ENCODE results near the gene SIX3.

SIX3 gene

GRCh38 chr2:44970846-44971450 is 29.4 kb downstream of the SIX3 start:
- Histone ChIP-seq H3K4me3 (IDR thresholded peaks at IDR 0.05; ENCODE audit: insufficient read depth, low read depth, low read length) (no peak overlapping the region), H3K79me2 (ENCODE audit: insufficient read depth, low read depth) (no peaks in the 10 kb centered on the region), H2AFZ (ENCODE audit: low read depth) (no peak overlapping the region), H3K4me1 (ENCODE audit: low read depth, poor library complexity, severe bottlenecking) (no peaks in the 10 kb centered on the region), H3K36me3 (ENCODE audit: insufficient read depth) (no peaks in the 10 kb centered on the region), H3K27me3 (ENCODE audit: insufficient read depth, low read depth) (no peaks in the 10 kb centered on the region), H3K27ac (no peak overlapping the region), H3K9ac (no peak overlapping the region), H4K20me1 (ENCODE audit: insufficient read depth) (no peaks in the 10 kb centered on the region), H3K4me2 (no peak overlapping the region)
- TF ChIP-seq, protein P1, sequence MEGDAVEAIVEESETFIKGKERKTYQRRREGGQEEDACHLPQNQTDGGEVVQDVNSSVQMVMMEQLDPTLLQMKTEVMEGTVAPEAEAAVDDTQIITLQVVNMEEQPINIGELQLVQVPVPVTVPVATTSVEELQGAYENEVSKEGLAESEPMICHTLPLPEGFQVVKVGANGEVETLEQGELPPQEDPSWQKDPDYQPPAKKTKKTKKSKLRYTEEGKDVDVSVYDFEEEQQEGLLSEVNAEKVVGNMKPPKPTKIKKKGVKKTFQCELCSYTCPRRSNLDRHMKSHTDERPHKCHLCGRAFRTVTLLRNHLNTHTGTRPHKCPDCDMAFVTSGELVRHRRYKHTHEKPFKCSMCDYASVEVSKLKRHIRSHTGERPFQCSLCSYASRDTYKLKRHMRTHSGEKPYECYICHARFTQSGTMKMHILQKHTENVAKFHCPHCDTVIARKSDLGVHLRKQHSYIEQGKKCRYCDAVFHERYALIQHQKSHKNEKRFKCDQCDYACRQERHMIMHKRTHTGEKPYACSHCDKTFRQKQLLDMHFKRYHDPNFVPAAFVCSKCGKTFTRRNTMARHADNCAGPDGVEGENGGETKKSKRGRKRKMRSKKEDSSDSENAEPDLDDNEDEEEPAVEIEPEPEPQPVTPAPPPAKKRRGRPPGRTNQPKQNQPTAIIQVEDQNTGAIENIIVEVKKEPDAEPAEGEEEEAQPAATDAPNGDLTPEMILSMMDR (conservative IDR thresholded peaks at IDR 0.05; ENCODE audit: low read depth, low read length): no peak

DNA sequence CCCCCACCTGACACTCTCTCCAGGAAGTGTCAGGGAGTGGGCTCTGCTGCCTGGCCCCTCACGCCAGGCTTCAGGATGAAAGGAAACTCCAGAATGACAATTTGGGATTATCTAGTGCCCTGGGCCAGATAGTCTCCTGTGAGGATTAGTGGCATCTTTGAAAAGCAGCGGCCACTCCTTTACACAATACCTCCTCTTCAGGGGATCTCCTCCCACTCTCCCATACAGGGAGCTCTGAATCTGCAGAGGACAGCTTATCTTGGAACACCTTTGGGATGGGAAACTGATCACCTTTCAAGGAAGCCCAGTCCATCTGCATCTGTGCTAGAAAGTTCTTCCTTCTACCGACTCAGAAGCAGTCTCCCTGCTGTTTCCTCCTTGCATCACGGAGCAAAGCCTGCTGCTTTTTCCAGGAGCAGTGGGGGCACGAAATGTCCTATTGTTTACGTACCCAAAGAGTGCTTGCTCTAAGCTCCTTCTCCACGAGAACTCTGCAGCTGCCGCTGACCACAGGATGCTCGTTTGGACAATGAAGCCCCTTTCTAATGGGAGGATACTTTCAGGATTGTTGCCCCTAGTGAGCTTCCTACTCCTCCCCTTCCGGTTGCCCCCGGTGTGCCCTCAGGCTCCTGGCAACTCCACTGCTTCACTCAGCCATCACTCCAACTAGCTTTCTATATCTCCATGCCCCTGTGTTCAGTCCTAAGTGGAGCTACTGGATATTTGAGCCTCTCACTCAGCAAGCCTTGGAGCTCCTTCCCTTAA is 31.5 kb downstream of the SIX3 start:
- H3K79me2 ChIP-seq (ENCODE audit: insufficient read depth, low read depth): no peaks in the 10 kb centered on the region
- no peaks in the 10 kb centered on the region for H4K20me1 ChIP-seq (ENCODE audit: insufficient read depth)
- no peaks in the 10 kb centered on the region for H3K27me3 ChIP-seq (ENCODE audit: insufficient read depth, low read depth)
- no peak overlapping the region for H2AFZ ChIP-seq (ENCODE audit: low read depth)
- H3K4me1 ChIP-seq (ENCODE audit: low read depth, poor library complexity, severe bottlenecking): no peaks in the 10 kb centered on the region
- H3K9ac ChIP-seq: no peak overlapping the region
- no peak overlapping the region for H3K27ac ChIP-seq
- H3K4me3 ChIP-seq (IDR thresholded peaks at IDR 0.05; ENCODE audit: insufficient read depth, low read depth, low read length): no peak overlapping the region
- no peaks in the 10 kb centered on the region for H3K36me3 ChIP-seq (ENCODE audit: insufficient read depth)
- TF ChIP-seq, protein P1 (conservative IDR thresholded peaks at IDR 0.05; ENCODE audit: low read depth, low read length): no peak
- H3K4me2 ChIP-seq: no peak overlapping the region

GRCh38 chr2:44974064-44974715 is 32.7 kb downstream of the SIX3 start:
- Histone ChIP-seq H3K27me3 (ENCODE audit: insufficient read depth, low read depth) (no peaks in the 10 kb centered on the region), H3K4me3 (IDR thresholded peaks at IDR 0.05; ENCODE audit: insufficient read depth, low read depth, low read length) (no peak overlapping the region), H3K4me2 (no peak overlapping the region), H3K4me1 (ENCODE audit: low read depth, poor library complexity, severe bottlenecking) (no peaks in the 10 kb centered on the region), H3K27ac (no peak overlapping the region), H3K79me2 (ENCODE audit: insufficient read depth, low read depth) (no peaks in the 10 kb centered on the region), H4K20me1 (ENCODE audit: insufficient read depth) (no peaks in the 10 kb centered on the region), H3K9ac (no peak overlapping the region), H2AFZ (ENCODE audit: low read depth) (no peak overlapping the region), H3K36me3 (ENCODE audit: insufficient read depth) (no peaks in the 10 kb centered on the region)
- TF ChIP-seq, protein P1 (conservative IDR thresholded peaks at IDR 0.05; ENCODE audit: low read depth, low read length): peak; percentile 89

DNA sequence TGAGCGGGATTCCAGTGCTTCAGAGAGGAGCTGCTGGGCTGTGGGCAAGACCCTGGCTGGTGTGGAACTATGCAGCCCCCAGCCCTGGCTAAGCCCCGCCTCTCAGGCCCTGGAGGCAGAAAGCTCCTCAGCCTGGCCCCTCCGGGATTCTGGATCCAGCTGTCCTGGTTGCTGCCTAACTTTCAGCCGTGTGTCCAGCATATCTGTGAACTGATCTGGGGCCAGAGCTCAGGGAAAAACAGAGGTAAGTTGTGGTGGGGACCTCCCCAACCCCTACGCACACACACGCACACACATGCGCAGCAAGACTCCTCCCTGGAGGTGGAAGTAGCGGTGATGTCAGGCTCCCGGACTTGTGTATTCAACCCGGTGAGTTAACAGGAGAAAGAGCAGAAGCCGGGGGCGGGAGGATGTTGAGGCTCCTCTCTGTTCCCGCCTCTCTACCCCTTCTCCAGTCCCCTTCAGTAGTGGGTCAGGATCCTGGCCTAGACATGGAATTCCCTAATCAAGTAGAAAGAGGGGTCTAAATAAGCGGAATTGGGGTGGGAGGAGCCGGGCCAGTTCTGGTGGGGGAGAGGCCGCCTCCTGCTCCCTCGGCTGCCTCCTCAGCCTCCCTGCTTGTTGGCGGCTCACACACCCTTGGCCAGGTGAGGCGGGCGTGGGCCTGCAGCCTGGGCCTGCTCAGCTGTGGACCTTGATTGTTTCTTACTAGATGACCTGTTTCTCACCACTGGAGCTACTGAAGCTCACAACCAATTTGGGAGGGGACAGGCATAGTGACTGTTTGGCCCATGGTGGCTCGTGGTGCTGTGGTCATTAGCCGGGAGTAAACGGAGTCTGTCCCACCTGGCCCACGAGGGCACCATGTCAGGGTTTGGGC is 34.3 kb downstream of the SIX3 start:
- H3K27me3 ChIP-seq (ENCODE audit: insufficient read depth, low read depth): no peaks in the 10 kb centered on the region
- no peak overlapping the region for H3K9ac ChIP-seq
- H3K4me3 ChIP-seq (IDR thresholded peaks at IDR 0.05; ENCODE audit: insufficient read depth, low read depth, low read length): no peak overlapping the region
- no peaks in the 10 kb centered on the region for H3K36me3 ChIP-seq (ENCODE audit: insufficient read depth)
- no peaks in the 10 kb centered on the region for H3K4me1 ChIP-seq (ENCODE audit: low read depth, poor library complexity, severe bottlenecking)
- no peak overlapping the region for H2AFZ ChIP-seq (ENCODE audit: low read depth)
- TF ChIP-seq, protein P1 (conservative IDR thresholded peaks at IDR 0.05; ENCODE audit: low read depth, low read length): no peak
- no peak overlapping the region for H3K4me2 ChIP-seq
- no peak overlapping the region for H3K27ac ChIP-seq
- no peaks in the 10 kb centered on the region for H3K79me2 ChIP-seq (ENCODE audit: insufficient read depth, low read depth)
- H4K20me1 ChIP-seq (ENCODE audit: insufficient read depth): no peaks in the 10 kb centered on the region

Data from KMS-11 (cell line).